Stimulated activated CD4-positive, alpha-beta T cell treated with anti-CD3 and anti-CD28 coated beads, Interleukin-2, amount 100 ng/mL, for 24 hours (primary cell): ENCODE results near the gene TOR1AIP1.

Experiments
- DNase-seq, 2 donors: peaks; one replicate each; pipeline ENCODE4 v3.0.0-alpha.2; 2020

Gene TOR1AIP1

GRCh38 chr1:179883040-179883744, 1.1 kb downstream of the TOR1AIP1 start:
- DNase-seq = no peak

- peak; percentile 47 to 63 for DNase-seq
These were observed 1.7 kb downstream of the TOR1AIP1 start for GRCh38 chr1:179883745-179884138.

- DNase-seq = no peak
These were observed 6.0 kb downstream of the TOR1AIP1 start for GRCh38 chr1:179888071-179888470.

GRCh38 chr1:179889589-179889988, 7.5 kb downstream of the TOR1AIP1 start:
- no peak for DNase-seq

- no peak for DNase-seq
These were observed 28.8 kb downstream of the TOR1AIP1 start for GRCh38 chr1:179910934-179911333.

GRCh38 chr1:179911812-179912211, 29.7 kb downstream of the TOR1AIP1 start:
- DNase-seq = no peak

- no peak for DNase-seq
These were observed 35.7 kb downstream of the TOR1AIP1 start for GRCh38 chr1:179917601-179918429.

- DNase-seq = no peak
These were observed 39.4 kb downstream of the TOR1AIP1 start for GRCh38 chr1:179921472-179921871.

GRCh38 chr1:179921981-179922872, 40.1 kb downstream of the TOR1AIP1 start:
- DNase-seq = no peak

- DNase-seq = no peak
These were observed 40.9 kb downstream of the TOR1AIP1 start for GRCh38 chr1:179923029-179923428.

GRCh38 chr1:179924268-179924667, 42.2 kb downstream of the TOR1AIP1 start:
- no peak for DNase-seq

GRCh38 chr1:179925302-179925701, 43.2 kb downstream of the TOR1AIP1 start:
- no peak for DNase-seq

- DNase-seq = no peak
These were observed 44.1 kb downstream of the TOR1AIP1 start for GRCh38 chr1:179925922-179926849.

GRCh38 chr1:179926850-179927205, 44.7 kb downstream of the TOR1AIP1 start:
- no peak for DNase-seq

- no peak for DNase-seq
These were observed 48.1 kb downstream of the TOR1AIP1 start for GRCh38 chr1:179929955-179930798.

- DNase-seq = no peak
These were observed 48.8 kb downstream of the TOR1AIP1 start for GRCh38 chr1:179930867-179931266.

GRCh38 chr1:179933219-179933618, 51.1 kb downstream of the TOR1AIP1 start:
- no peak for DNase-seq

- no peak for DNase-seq
These were observed 53.9 kb downstream of the TOR1AIP1 start for GRCh38 chr1:179935909-179936496.

GRCh38 chr1:179937668-179938254, 55.7 kb downstream of the TOR1AIP1 start:
- no peak for DNase-seq

GRCh38 chr1:179938752-179939151, 56.7 kb downstream of the TOR1AIP1 start:
- DNase-seq = no peak
